GM23338 (cell line): ENCODE data around the gene FRZB. TPM values are rescaled to one million over a fixed set of nuclear protein-coding genes. Genes with fewer than 3 reads are reported as not detected.

ENCODE experiments used
- ATAC-seq: fragments of 200-7000 bp; cut with Tn5 transposase; 3 replicates; pipeline ENCODE4 v1.9.1; 2020
- DNase-seq: peaks from one replicate; pipeline ENCODE4 v3.0.0-alpha.2; 2015; ENCODE audit warnings: low spot score
- H2AFZ ChIP-seq: fragments of 200-600 bp; sonication (generic); 2 replicates; pipeline ENCODE4 v1.8.0; 2016; ENCODE audit warnings: antibody characterized with exemption, mild to moderate bottlenecking, moderate library complexity
- H3F3A ChIP-seq: fragments of 200-600 bp; sonication (generic); replicated peaks from 2 replicates; pipeline ENCODE4 v1.8.0; 2017; ENCODE audit warnings: antibody characterized with exemption, mixed run types, low read depth
- H3K27ac ChIP-seq: fragments of 200-600 bp; sonication (generic); 2 replicates; pipeline ENCODE4 v1.6.1; 2016; ENCODE audit warnings: low read depth
- H3K27me3 ChIP-seq: fragments of 200-600 bp; sonication (generic); 2 replicates; pipeline ENCODE4 v1.8.0; 2016; ENCODE audit warnings: mild to moderate bottlenecking, mixed run types, moderate library complexity; ENCODE audit not compliant: insufficient read depth
- H3K36me3 ChIP-seq: fragments of 200-600 bp; sonication (generic); 2 replicates; pipeline ENCODE4 v1.8.0; 2016; ENCODE audit warnings: mild to moderate bottlenecking; ENCODE audit not compliant: insufficient read depth
- H3K4me1 ChIP-seq: fragments of 200-600 bp; sonication (generic); 2 replicates; pipeline ENCODE4 v1.8.0; 2016; ENCODE audit warnings: mild to moderate bottlenecking, moderate library complexity; ENCODE audit not compliant: insufficient read depth
- H3K4me2 ChIP-seq: fragments of 200-600 bp; sonication (generic); 2 replicates; pipeline ENCODE4 v1.7.1; 2017; ENCODE audit warnings: mixed run types
- H3K4me3 ChIP-seq: fragments of 200-600 bp; sonication (generic); 2 replicates; pipeline ENCODE4 v1.6.1; 2016; ENCODE audit warnings: mixed run types
- H3K79me2 ChIP-seq: fragments of 200-600 bp; sonication (generic); replicated peaks from 2 replicates; pipeline ENCODE4 v1.8.0; 2017; ENCODE audit warnings: mild to moderate bottlenecking; ENCODE audit not compliant: insufficient read depth
- H3K9me2 ChIP-seq: fragments of 200-600 bp; sonication (generic); 2 replicates; pipeline ENCODE4 v1.8.0; 2017; ENCODE audit not compliant: insufficient read depth
- H4K20me1 ChIP-seq: fragments of 200-600 bp; sonication (generic); replicated peaks from 2 replicates; pipeline ENCODE4 v1.8.0; 2017; ENCODE audit warnings: mild to moderate bottlenecking; ENCODE audit not compliant: insufficient read depth
- H3K27ac Mint-ChIP-seq: 2 replicates; pipeline ENCODE4 v1.8.0; 2020; ENCODE audit warnings: inconsistent platforms, mild to moderate bottlenecking, moderate library complexity, mixed read lengths
- H3K27me3 Mint-ChIP-seq: 3 replicates; pipeline ENCODE4 v1.8.0; 2022; ENCODE audit warnings: low read depth, mild to moderate bottlenecking, moderate library complexity, mixed read lengths, inconsistent platforms; ENCODE audit not compliant: insufficient read depth, poor library complexity
- H3K36me3 Mint-ChIP-seq: 3 replicates; pipeline ENCODE4 v1.8.0; 2021; ENCODE audit warnings: low read depth, mild to moderate bottlenecking, inconsistent platforms, moderate library complexity, mixed read lengths
- H3K4me1 Mint-ChIP-seq: 3 replicates; pipeline ENCODE4 v1.8.0; 2020; ENCODE audit warnings: mild to moderate bottlenecking, inconsistent platforms, mixed read lengths
- H3K4me3 Mint-ChIP-seq: 3 replicates; pipeline ENCODE4 v1.8.0; 2021; ENCODE audit warnings: moderate library complexity, mild to moderate bottlenecking, inconsistent platforms, mixed read lengths
- H3K9me3 Mint-ChIP-seq: 3 replicates; pipeline ENCODE4 v1.8.0; 2020; ENCODE audit warnings: moderate library complexity, mild to moderate bottlenecking, inconsistent platforms, mixed read lengths
- CREB1 ChIP-seq: fragments of 250-450 bp; sonication (Bioruptor Pico); IDR thresholded peaks from 2 replicates; pipeline ENCODE4 v1.5.0; 2020; ENCODE audit warnings: low read depth, mild to moderate bottlenecking, moderate library complexity
- EZH2 ChIP-seq: fragments of 200-600 bp; sonication (generic); IDR thresholded peaks from one replicate; pipeline ENCODE4 v1.8.0; 2017; ENCODE audit warnings: antibody characterized with exemption, mild to moderate bottlenecking, low read depth; ENCODE audit not compliant: unreplicated experiment
- JUNB ChIP-seq: IDR thresholded peaks from one replicate; pipeline ENCODE4 v1.6.1; 2016; ENCODE audit warnings: antibody characterized with exemption; ENCODE audit not compliant: unreplicated experiment
- NANOG ChIP-seq: IDR thresholded peaks from 2 replicates; pipeline ENCODE4 v1.6.1; 2016; ENCODE audit warnings: antibody characterized with exemption, borderline replicate concordance
- STAT1 ChIP-seq: IDR thresholded peaks from one replicate; pipeline ENCODE4 v1.6.1; 2016; ENCODE audit warnings: antibody characterized with exemption; ENCODE audit not compliant: unreplicated experiment
- ZNF114 ChIP-seq: fragments of 250-450 bp; sonication (Bioruptor Pico); IDR thresholded peaks from 2 replicates; pipeline ENCODE4 v1.5.0; 2020; ENCODE audit warnings: mild to moderate bottlenecking, moderate library complexity
- ZNF331 ChIP-seq: fragments of 250-450 bp; sonication (Bioruptor Pico); IDR thresholded peaks from 2 replicates; pipeline ENCODE4 v1.5.0; 2020; ENCODE audit warnings: low read depth, mild to moderate bottlenecking, moderate library complexity
- polyA plus RNA-seq: library from polyadenylated mRNA; unstranded; fragments of >200 nt; fragmentation: Nextera tagmentation; extraction: Ambion mirVana; gene quantifications from 2 replicates; pipeline ENCODE4 v1.2.1, GENCODE V29; 2016
- total RNA-seq: library from RNA; depleted of rRNA; stranded (reverse); fragments of >200 nt; shearing (Covaris generic); gene quantifications from 2 replicates; pipeline ENCODE4 v1.2.3, GENCODE V29; 2014
- TF ChIP-seq, protein P1 (sequence below): fragments of 250-450 bp; sonication (Bioruptor Pico); IDR thresholded peaks from 2 replicates; pipeline ENCODE4 v1.5.0; 2020; ENCODE audit warnings: mild to moderate bottlenecking, moderate library complexity
- TF ChIP-seq, protein P2 (sequence below): IDR thresholded peaks from one replicate; pipeline ENCODE4 v1.6.1; 2018; ENCODE audit warnings: antibody characterized with exemption; ENCODE audit not compliant: unreplicated experiment

The FRZB gene
- total and polyA plus RNA-seq, 2 experiments from 2014 or later, result 0.52 to 1.2 TPM

DNA sequence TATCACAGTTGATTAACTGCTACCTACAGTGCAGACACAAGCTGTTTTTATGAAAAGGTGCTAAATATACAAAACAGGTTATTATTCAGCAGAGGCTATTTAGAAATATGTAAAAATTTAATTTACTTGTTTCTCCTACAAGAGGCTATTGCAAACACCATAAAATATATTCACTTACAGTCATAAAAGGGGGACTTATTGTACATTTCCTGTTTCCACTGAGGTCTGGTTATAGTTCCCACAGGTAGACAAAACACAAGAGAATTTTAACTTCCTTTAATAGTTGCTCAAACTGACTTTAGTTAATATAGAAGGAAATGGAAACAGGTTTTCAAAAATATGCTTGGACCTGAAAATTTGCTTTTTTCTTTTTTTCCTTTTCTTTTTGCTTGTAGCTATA is 40.0 kb upstream of the FRZB start (continued):
- TF ChIP-seq, protein P1, sequence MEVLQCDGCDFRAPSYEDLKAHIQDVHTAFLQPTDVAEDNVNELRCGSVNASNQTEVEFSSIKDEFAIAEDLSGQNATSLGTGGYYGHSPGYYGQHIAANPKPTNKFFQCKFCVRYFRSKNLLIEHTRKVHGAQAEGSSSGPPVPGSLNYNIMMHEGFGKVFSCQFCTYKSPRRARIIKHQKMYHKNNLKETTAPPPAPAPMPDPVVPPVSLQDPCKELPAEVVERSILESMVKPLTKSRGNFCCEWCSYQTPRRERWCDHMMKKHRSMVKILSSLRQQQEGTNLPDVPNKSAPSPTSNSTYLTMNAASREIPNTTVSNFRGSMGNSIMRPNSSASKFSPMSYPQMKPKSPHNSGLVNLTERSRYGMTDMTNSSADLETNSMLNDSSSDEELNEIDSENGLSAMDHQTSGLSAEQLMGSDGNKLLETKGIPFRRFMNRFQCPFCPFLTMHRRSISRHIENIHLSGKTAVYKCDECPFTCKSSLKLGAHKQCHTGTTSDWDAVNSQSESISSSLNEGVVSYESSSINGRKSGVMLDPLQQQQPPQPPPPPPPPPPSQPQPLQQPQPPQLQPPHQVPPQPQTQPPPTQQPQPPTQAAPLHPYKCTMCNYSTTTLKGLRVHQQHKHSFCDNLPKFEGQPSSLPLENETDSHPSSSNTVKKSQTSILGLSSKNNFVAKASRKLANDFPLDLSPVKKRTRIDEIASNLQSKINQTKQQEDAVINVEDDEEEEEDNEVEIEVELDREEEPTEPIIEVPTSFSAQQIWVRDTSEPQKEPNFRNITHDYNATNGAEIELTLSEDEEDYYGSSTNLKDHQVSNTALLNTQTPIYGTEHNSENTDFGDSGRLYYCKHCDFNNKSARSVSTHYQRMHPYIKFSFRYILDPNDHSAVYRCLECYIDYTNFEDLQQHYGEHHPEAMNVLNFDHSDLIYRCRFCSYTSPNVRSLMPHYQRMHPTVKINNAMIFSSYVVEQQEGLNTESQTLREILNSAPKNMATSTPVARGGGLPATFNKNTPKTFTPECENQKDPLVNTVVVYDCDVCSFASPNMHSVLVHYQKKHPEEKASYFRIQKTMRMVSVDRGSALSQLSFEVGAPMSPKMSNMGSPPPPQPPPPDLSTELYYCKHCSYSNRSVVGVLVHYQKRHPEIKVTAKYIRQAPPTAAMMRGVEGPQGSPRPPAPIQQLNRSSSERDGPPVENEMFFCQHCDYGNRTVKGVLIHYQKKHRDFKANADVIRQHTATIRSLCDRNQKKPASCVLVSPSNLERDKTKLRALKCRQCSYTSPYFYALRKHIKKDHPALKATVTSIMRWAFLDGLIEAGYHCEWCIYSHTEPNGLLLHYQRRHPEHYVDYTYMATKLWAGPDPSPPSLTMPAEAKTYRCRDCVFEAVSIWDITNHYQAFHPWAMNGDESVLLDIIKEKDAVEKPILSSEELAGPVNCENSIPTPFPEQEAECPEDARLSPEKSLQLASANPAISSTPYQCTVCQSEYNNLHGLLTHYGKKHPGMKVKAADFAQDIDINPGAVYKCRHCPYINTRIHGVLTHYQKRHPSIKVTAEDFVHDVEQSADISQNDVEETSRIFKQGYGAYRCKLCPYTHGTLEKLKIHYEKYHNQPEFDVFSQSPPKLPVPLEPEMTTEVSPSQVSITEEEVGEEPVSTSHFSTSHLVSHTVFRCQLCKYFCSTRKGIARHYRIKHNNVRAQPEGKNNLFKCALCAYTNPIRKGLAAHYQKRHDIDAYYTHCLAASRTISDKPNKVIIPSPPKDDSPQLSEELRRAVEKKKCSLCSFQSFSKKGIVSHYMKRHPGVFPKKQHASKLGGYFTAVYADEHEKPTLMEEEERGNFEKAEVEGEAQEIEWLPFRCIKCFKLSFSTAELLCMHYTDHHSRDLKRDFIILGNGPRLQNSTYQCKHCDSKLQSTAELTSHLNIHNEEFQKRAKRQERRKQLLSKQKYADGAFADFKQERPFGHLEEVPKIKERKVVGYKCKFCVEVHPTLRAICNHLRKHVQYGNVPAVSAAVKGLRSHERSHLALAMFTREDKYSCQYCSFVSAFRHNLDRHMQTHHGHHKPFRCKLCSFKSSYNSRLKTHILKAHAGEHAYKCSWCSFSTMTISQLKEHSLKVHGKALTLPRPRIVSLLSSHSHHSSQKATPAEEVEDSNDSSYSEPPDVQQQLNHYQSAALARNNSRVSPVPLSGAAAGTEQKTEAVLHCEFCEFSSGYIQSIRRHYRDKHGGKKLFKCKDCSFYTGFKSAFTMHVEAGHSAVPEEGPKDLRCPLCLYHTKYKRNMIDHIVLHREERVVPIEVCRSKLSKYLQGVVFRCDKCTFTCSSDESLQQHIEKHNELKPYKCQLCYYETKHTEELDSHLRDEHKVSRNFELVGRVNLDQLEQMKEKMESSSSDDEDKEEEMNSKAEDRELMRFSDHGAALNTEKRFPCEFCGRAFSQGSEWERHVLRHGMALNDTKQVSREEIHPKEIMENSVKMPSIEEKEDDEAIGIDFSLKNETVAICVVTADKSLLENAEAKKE (CRISPR knock-in tag), result no peak
- TF ChIP-seq NANOG, result no peak

DNA sequence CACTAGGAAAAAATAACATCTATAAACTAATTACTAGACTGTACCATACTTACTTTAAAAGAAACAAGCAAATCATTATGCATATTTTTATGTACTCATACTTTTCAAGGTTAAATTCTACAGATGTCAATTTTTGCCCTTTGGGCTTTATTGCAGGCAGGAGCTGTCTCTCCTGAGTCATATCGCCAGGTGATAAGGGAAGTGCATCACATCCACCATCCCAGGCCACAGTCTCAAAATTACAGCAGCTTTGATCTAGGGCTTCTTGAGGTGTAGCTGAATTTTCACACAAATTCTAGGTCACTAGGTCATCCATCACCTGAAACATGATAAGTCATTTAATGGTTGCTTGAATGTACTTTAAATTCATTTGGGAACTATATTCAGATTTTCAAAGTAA is 38.4 kb upstream of the FRZB start:
- TF ChIP-seq NANOG (no peak), EZH2 (no peak), ZNF114 (CRISPR knock-in tag) (no peak), ZNF331 (CRISPR knock-in tag) (no peak), STAT1 (no peak), CREB1 (no peak), JUNB (no peak)
- TF ChIP-seq, protein P2, sequence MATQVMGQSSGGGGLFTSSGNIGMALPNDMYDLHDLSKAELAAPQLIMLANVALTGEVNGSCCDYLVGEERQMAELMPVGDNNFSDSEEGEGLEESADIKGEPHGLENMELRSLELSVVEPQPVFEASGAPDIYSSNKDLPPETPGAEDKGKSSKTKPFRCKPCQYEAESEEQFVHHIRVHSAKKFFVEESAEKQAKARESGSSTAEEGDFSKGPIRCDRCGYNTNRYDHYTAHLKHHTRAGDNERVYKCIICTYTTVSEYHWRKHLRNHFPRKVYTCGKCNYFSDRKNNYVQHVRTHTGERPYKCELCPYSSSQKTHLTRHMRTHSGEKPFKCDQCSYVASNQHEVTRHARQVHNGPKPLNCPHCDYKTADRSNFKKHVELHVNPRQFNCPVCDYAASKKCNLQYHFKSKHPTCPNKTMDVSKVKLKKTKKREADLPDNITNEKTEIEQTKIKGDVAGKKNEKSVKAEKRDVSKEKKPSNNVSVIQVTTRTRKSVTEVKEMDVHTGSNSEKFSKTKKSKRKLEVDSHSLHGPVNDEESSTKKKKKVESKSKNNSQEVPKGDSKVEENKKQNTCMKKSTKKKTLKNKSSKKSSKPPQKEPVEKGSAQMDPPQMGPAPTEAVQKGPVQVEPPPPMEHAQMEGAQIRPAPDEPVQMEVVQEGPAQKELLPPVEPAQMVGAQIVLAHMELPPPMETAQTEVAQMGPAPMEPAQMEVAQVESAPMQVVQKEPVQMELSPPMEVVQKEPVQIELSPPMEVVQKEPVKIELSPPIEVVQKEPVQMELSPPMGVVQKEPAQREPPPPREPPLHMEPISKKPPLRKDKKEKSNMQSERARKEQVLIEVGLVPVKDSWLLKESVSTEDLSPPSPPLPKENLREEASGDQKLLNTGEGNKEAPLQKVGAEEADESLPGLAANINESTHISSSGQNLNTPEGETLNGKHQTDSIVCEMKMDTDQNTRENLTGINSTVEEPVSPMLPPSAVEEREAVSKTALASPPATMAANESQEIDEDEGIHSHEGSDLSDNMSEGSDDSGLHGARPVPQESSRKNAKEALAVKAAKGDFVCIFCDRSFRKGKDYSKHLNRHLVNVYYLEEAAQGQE, result no peak
- H3K79me2 ChIP-seq, result no peaks in the 10 kb centered on the region
- Mint-ChIP-seq H3K4me1 (peaks cover 20% of the 10 kb centered on the region), H3K27me3 (peaks cover 5% of the 10 kb centered on the region), H3K4me3 (no peak overlapping the region), H3K9me3 (no peaks in the 10 kb centered on the region), H3K36me3 (peaks cover 3% of the 10 kb centered on the region; the same call in 2 of the 3 replicates), H3K27ac (no peak overlapping the region)
- H4K20me1 ChIP-seq, result no peaks in the 10 kb centered on the region
- H3K4me2 ChIP-seq, result no peak overlapping the region
- no peak overlapping the region for H3K27ac ChIP-seq
- H3K36me3 ChIP-seq, result no peaks in the 10 kb centered on the region
- no peak overlapping the region for H3K4me3 ChIP-seq
- H3K4me1 ChIP-seq, result peaks cover 22% of the 10 kb centered on the region
- H3K9me2 ChIP-seq, result no peaks in the 10 kb centered on the region
- no peak for DNase-seq
- no peak overlapping the region for H2AFZ ChIP-seq
- no peaks in the 10 kb centered on the region for H3K27me3 ChIP-seq
- ATAC-seq, result no peak
- H3F3A ChIP-seq, result no peaks in the 10 kb centered on the region; the same call in 1 of the 2 replicates
